ENCODE results near the gene SCYGR4.

GRCh38 chr2:227629435-227629834 is 12.1 kb downstream of the SCYGR4 start:
- TF ChIP-seq EZH2phosphoT487 (IDR thresholded peaks at IDR 0.05; ENCODE audit: borderline replicate concordance) (no peak), CTCF (conservative IDR thresholded peaks at IDR 0.05; ENCODE audit: low read length) (no peak)
